LNCaP clone FGC (cell line): ENCODE measurements around the gene ABCB6.

ENCODE experiments used
- DNase-seq: peaks from one replicate; pipeline ENCODE4 v3.0.0-alpha.2; 2011; ENCODE audit warnings: low read depth
- H3K4me3 ChIP-seq: 2 replicates; pipeline ENCODE4 v1.5.1; 2011; ENCODE audit warnings: mild to moderate bottlenecking, low read depth, low read length, control low read depth
- TF ChIP-seq, protein P1 (sequence below): IDR thresholded peaks from 2 replicates; pipeline ENCODE4 v1.5.1; 2012; ENCODE audit warnings: mild to moderate bottlenecking; ENCODE audit not compliant: control insufficient read depth, insufficient read depth; ENCODE audit errors: extremely low read depth

The ABCB6 gene

DNA sequence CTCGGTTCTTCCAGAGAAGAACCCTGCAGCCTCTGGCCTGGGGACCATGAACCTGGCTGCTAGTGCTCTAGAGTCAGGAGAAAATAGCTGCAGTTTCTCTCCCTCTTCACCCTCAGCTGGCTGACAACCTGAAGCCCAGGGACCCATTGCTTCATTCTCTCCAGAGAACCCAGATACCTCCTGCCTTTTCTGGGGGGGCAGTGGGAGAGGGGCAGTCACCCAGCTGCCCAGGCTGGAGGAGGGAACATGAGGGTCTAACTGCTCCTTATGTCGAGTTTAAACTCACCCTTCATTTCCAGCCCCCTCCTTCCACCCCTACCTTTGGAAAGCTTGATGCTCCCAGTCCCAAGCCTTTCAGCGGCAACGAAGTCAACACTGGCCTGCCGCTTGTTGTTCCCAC is 19.8 kb downstream of the ABCB6 start:
- TF ChIP-seq, protein P1, sequence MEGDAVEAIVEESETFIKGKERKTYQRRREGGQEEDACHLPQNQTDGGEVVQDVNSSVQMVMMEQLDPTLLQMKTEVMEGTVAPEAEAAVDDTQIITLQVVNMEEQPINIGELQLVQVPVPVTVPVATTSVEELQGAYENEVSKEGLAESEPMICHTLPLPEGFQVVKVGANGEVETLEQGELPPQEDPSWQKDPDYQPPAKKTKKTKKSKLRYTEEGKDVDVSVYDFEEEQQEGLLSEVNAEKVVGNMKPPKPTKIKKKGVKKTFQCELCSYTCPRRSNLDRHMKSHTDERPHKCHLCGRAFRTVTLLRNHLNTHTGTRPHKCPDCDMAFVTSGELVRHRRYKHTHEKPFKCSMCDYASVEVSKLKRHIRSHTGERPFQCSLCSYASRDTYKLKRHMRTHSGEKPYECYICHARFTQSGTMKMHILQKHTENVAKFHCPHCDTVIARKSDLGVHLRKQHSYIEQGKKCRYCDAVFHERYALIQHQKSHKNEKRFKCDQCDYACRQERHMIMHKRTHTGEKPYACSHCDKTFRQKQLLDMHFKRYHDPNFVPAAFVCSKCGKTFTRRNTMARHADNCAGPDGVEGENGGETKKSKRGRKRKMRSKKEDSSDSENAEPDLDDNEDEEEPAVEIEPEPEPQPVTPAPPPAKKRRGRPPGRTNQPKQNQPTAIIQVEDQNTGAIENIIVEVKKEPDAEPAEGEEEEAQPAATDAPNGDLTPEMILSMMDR, result no peak
- DNase-seq, result no peak

DNA sequence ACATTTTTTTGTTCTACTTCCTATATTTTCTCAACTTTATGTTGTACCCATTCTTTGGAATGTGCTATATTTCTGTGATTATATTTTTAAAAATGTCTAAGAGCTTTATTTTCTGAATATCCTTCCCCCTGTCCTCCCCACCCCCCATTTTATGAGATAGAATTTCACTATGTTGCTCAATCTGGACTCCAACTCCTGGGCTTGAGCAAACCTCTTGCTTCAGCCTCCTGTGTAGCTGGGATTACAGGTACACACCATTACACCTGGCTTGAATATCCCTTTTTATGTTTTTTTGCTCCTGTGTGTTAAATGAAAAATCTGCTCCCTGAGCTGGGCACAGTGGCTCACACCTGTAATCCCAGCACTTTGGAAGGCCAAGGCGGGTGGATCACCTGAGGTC is 21.4 kb downstream of the ABCB6 start:
- TF ChIP-seq, protein P1, result no peak
- H3K4me3 ChIP-seq, result no peak overlapping the region
- no peak for DNase-seq

More for the DNA sequence above, 19.8 kb downstream of the ABCB6 start:
- H3K4me3 ChIP-seq, result no peak overlapping the region

DNA sequence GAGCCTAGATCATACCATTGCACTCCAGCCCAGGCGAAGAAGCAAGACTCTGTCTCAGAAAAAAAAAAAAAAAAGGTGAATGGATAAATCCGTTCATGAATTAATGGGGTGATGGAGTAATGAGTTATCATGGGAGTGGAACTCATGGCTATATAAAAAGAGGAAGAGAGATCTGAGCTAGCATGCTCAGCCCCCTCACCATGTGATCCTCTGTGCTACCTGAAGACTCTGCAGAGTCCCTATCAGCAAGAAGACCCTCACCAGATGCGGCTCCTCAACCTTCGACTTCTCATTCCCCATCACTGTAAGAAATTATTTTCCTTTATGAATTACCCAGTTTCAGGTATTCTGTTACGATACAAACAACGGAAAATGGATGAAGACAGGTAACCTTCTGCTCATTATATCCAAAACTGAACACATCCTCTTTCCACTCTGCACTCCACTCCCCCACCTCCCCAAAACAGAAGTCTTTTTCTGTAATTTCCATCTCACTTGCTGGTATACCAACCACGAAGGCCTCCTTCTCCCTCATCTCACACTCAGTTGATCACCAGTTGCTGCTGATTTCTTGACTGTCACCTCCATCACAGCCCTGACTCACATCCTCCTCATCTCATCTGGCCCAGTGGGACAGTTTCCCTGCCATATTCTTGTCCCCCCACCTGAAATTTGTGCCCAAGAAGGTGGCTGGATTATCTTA is 31.9 kb downstream of the ABCB6 start:
- DNase-seq, result no peak
- H3K4me3 ChIP-seq, result no peak overlapping the region
- TF ChIP-seq, protein P1, result no peak

DNA sequence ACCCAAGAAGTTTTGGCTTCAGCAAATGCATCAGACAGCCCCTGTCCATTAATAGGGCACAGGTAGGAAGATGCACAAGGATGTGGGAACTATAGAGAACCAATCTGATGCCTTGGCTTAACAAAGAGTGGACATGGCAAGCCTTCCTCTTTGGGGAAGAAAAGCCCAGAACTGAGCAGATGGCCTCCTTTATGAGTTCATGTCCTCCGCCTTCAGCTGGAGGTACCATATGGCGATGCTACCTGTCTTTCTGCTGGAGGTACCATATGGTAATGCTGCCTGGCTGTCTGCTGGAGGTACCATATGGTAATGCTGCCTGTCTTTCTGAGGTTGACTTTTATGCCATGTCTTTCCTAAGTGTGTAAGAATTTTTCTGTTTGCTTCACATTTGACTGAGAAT is 34.6 kb downstream of the ABCB6 start:
- no peak overlapping the region for H3K4me3 ChIP-seq
- TF ChIP-seq, protein P1, result no peak
- DNase-seq, result no peak

DNA sequence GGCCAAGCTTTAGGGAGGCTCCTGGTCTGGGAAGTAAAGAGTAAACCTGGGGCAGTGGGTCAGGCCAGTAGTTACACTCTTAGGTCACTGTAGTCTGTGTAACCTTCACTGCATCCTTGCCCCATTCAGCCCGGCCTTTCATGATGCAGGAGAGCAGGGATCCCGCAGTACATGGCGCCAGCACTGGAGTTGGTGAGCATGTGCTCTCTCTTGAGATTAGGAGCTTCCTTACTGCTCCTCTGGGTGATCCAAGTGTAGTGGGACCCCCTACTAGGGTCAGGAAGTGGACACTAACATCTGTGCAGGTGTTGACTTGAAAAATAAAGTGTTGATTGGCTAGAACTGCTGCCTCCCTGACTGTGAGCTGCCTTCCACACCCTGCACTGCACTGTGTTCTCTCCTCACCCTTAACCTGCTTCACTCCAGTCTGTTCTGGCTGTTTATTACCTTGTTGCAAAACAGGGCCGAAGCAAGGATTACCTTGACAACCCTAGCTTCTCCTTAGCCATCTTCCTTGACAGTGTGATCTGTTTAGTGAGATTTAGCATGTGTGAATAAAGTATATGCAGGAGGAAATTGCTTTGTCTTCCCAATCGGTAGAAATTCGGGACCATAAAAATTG is 35.5 kb downstream of the ABCB6 start:
- DNase-seq, result no peak
- TF ChIP-seq, protein P1, result no peak
- H3K4me3 ChIP-seq, result no peak overlapping the region

DNA sequence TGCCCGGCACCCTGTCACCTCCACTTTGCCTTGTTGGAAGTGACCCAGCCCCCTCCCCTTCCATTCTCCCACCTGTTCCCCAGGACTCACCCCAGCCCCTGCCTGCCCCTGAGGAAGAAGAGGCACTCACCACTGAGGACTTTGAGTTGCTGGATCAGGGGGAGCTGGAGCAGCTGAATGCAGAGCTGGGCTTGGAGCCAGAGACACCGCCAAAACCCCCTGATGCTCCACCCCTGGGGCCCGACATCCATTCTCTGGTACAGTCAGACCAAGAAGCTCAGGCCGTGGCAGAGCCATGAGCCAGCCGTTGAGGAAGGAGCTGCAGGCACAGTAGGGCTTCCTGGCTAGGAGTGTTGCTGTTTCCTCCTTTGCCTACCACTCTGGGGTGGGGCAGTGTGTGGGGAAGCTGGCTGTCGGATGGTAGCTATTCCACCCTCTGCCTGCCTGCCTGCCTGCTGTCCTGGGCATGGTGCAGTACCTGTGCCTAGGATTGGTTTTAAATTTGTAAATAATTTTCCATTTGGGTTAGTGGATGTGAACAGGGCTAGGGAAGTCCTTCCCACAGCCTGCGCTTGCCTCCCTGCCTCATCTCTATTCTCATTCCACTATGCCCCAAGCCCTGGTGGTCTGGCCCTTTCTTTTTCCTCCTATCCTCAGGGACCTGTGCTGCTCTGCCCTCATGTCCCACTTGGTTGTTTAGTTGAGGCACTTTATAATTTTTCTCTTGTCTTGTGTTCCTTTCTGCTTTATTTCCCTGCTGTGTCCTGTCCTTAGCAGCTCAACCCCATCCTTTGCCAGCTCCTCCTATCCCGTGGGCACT is 36.2 kb downstream of the ABCB6 start:
- no peak for DNase-seq
- H3K4me3 ChIP-seq, result no peak overlapping the region
- TF ChIP-seq, protein P1, result no peak
